CD14-positive monocyte (primary cell): ENCODE measurements around the gene ADAM23. TPM values are rescaled to one million over a fixed set of nuclear protein-coding genes. Genes with fewer than 3 reads are reported as not detected.

Experiments used
- DNase-seq, 3 donors: peaks; one replicate each; pipeline ENCODE4 v3.0.0-alpha.2; 2011 to 2022
- H2AFZ ChIP-seq: 2 replicates; pipeline ENCODE4 v1.6.0; 2012; ENCODE audit warnings: mild to moderate bottlenecking, low read depth, low read length, inconsistent platforms; ENCODE audit not compliant: insufficient read depth, poor library complexity, severe bottlenecking
- H3K27ac ChIP-seq, 2 donors: 1 replicate in 1 of 2; 2 replicates in 1 of 2; pipeline ENCODE4 v1.5.1; 2012 to 2013; ENCODE audit warnings: low read length in 2 of 2, control low read depth in 1 of 2, inconsistent platforms in 1 of 2, low read depth in 1 of 2, mild to moderate bottlenecking in 1 of 2
- H3K27me3 ChIP-seq, 2 donors: one replicate each; pipeline versions ENCODE4 v1.6.0 to v1.6.1; 2011 to 2013; ENCODE audit warnings: low read length in 2 of 2; ENCODE audit not compliant: control insufficient read depth in 2 of 2, insufficient read depth in 2 of 2
- H3K36me3 ChIP-seq, 2 donors: replicated peaks in 1 of 2; 1 replicate in 1 of 2; 2 replicates in 1 of 2; pipeline versions ENCODE4 v1.5.1 to v1.6.1; 2012 to 2013; ENCODE audit warnings: low read length in 2 of 2, control low read depth in 1 of 2, inconsistent platforms in 1 of 2, mild to moderate bottlenecking in 1 of 2; ENCODE audit not compliant: insufficient read depth in 2 of 2, control insufficient read depth in 1 of 2
- H3K4me1 ChIP-seq, 2 donors: 1 replicate in 1 of 2; 2 replicates in 1 of 2; pipeline versions ENCODE4 v1.5.1 to v1.6.1; 2012 to 2013; ENCODE audit warnings: low read length in 2 of 2, control low read depth in 1 of 2, inconsistent platforms in 1 of 2, mild to moderate bottlenecking in 1 of 2, moderate library complexity in 1 of 2; ENCODE audit not compliant: insufficient read depth in 2 of 2, control insufficient read depth in 1 of 2
- H3K4me2 ChIP-seq: replicated peaks from 2 replicates; pipeline ENCODE3; 2012; ENCODE audit warnings: low read length, moderate library complexity, mild to moderate bottlenecking; ENCODE audit not compliant: poor library complexity, severe bottlenecking; ENCODE audit errors: extremely low read depth
- H3K4me3 ChIP-seq, 3 experiments: fragments of 200-600 bp in 1 of 3; sonication (generic) in 1 of 3; replicated peaks in 1 of 3; 1 replicate in 2 of 3; 2 replicates in 1 of 3; pipeline ENCODE4 v1.5.1; 2011 to 2013; ENCODE audit warnings: low read length in 3 of 3, mild to moderate bottlenecking in 3 of 3, control low read depth in 2 of 3, low read depth in 2 of 3, inconsistent platforms in 1 of 3, moderate library complexity in 1 of 3
- H3K79me2 ChIP-seq: 2 replicates; pipeline ENCODE4 v1.6.0; 2012; ENCODE audit warnings: mild to moderate bottlenecking, control low read depth, inconsistent platforms, low read length, moderate library complexity; ENCODE audit not compliant: insufficient read depth
- H3K9ac ChIP-seq: 2 replicates; pipeline ENCODE4 v1.6.0; 2017; ENCODE audit warnings: low read length, mild to moderate bottlenecking; ENCODE audit not compliant: insufficient read depth, poor library complexity, severe bottlenecking
- H3K9me3 ChIP-seq, 2 donors: replicated peaks in 1 of 2; 1 replicate in 1 of 2; 2 replicates in 1 of 2; pipeline versions ENCODE4 v1.5.1 to v1.6.1; 2012 to 2013; ENCODE audit warnings: low read length in 2 of 2, control low read depth in 1 of 2; ENCODE audit not compliant: control insufficient read depth in 1 of 2, insufficient read depth in 1 of 2
- H4K20me1 ChIP-seq: 2 replicates; pipeline ENCODE4 v1.6.0; 2012; ENCODE audit warnings: mild to moderate bottlenecking, low read length, control low read depth, moderate library complexity; ENCODE audit not compliant: insufficient read depth
- H3K27ac Mint-ChIP-seq, 7 donors: one replicate each; pipeline ENCODE4 v1.8.0; 2020; ENCODE audit warnings: mild to moderate bottlenecking in 7 of 7, mixed read lengths in 7 of 7, moderate library complexity in 6 of 7, inconsistent platforms in 2 of 7
- H3K27me3 Mint-ChIP-seq, 3 donors: one replicate each; pipeline ENCODE4 v1.8.0; 2021 to 2022; ENCODE audit warnings: low read depth in 3 of 3, mild to moderate bottlenecking in 3 of 3, mixed read lengths in 3 of 3, moderate library complexity in 3 of 3, inconsistent platforms in 1 of 3
- H3K36me3 Mint-ChIP-seq, 2 donors: one replicate each; pipeline ENCODE4 v1.8.0; 2020; ENCODE audit warnings: mixed read lengths in 2 of 2, inconsistent platforms in 1 of 2, mild to moderate bottlenecking in 1 of 2
- H3K4me1 Mint-ChIP-seq: one replicate; pipeline ENCODE4 v1.8.0; 2020; ENCODE audit warnings: mild to moderate bottlenecking, mixed read lengths
- H3K4me3 Mint-ChIP-seq, 2 donors: one replicate each; pipeline ENCODE4 v1.8.0; 2020; ENCODE audit warnings: mild to moderate bottlenecking in 2 of 2, mixed read lengths in 2 of 2, moderate library complexity in 1 of 2
- H3K9me3 Mint-ChIP-seq, 7 donors: one replicate each; pipeline ENCODE4 v1.8.0; 2020 to 2022; ENCODE audit warnings: mixed read lengths in 7 of 7, mild to moderate bottlenecking in 6 of 7, moderate library complexity in 6 of 7, inconsistent platforms in 2 of 7
- CTCF ChIP-seq: fragments of 200-600 bp; IDR thresholded peaks from one replicate; pipeline ENCODE4 v1.8.0; 2022; ENCODE audit warnings: antibody characterized with exemption, mild to moderate bottlenecking
- WGBS: methylation state at CpG from one replicate; pipeline ENCODE4 v1.1.5; 2013; ENCODE audit warnings: missing lambda C conversion rate; ENCODE audit not compliant: insufficient coverage; 5-methylcytosine and 5-hydroxymethylcytosine counted together
- intact Hi-C, 2 donors: fragments of 100-400 bp; cut with micrococcal nuclease; formaldehyde crosslinking; loops; one replicate each; pipeline versions ENCODE4 v1.15.0 to v1.15.1; 2023
- polyA plus RNA-seq, 3 donors: library from polyadenylated mRNA; depleted of rRNA in 1 of 3; unstranded in 2 of 3; stranded (reverse) in 1 of 3; fragments of 300-500 nt in 2 of 3; fragments of >200 nt in 1 of 3; fragmentation: Illumina TruSeq in 2 of 3; gene quantifications; 1 replicate in 2 of 3; 2 replicates in 1 of 3; pipeline ENCODE4 v1.2.3, GENCODE V29; 2012 to 2021

Gene ADAM23
- polyA plus RNA-seq, 3 donors: not detected

DNA sequence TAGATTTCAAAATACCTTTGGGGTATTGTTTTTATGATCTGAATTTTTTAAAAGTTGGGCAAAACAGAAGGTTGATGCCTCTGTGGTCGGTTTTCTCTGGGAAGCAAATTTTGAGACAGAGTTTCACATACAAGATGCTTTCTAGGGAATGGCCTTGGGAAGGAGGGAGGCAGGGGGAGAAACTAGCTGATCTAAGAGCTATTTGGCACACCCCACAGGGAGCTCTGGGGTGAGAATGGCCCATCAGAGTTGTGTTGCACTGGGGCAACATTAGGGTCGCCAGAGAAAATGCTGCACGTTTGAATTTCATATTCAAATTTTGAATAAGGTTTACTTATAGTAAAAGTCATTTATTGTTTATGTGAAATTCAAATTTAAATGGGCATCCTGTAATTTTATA, 11.9 kb upstream of the ADAM23 start:
- intact Hi-C loops: no loop called here
- Mint-ChIP-seq H3K9me3 (peaks cover 0 to 8% (median 0%) of the 10 kb centered on the region in 7 donors), H3K27me3 (peaks cover 7 to 12% (median 9%) of the 10 kb centered on the region in 3 donors), H3K27ac (no peak overlapping the region), H3K4me3 (no peak overlapping the region), H3K4me1 (no peaks in the 10 kb centered on the region), H3K36me3 (no peaks in the 10 kb centered on the region)
- Histone ChIP-seq H4K20me1 (no peaks in the 10 kb centered on the region), H3K9ac (no peak overlapping the region), H3K79me2 (no peaks in the 10 kb centered on the region), H3K27ac (no peak overlapping the region), H3K36me3 (no peaks in the 10 kb centered on the region), H3K4me3 (no peak overlapping the region), H3K4me1 (no peaks in the 10 kb centered on the region), H3K4me2 (no peak overlapping the region), H2AFZ (no peak overlapping the region), H3K9me3 (no peaks in the 10 kb centered on the region), H3K27me3 (no peaks in the 10 kb centered on the region)
- WGBS: 100% methylated on average over 1 of the region's 3 CpGs
- TF ChIP-seq CTCF: no peak
- DNase-seq: no peak

DNA sequence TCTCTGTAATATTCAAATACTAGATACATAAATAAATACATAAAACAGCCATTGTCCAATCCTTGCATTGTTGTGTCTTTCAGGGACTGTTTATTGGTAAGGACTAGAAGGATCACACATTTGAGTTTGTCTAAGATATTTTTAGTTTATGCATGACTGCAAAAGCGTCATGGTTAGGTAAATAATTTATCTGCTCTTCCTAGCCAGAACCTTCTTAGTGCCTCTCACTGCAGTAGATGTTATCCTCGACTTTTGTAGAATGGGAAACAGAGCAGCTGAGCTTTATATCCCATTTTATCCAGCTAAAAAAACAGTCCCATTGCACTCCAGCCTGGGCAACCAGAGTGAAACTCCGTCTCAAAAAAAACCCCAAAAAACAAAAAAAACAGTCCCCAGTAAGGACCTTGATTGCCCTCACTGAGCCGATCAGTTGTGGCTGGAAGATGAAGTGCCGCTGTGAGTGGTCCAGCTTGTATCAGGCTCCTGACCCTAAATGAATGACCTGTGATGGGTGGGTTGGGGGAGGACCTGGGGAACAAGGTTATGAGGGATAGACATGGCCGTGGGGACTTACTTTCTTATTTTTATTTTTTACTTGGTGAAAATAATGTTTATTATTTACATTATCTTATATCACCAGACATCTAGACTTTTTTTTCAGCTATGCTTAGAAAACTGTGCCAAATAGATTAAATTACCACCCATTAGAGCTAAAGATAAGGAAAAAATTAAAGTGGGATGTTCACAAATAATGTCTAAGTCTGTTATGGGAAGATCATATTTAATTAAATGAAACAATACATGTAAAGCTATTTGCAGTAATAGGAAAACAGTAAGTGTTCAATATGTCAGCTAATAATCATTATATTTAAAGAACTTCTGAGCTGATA, 10.9 kb upstream of the ADAM23 start:
- Histone ChIP-seq H2AFZ (no peak overlapping the region), H3K27ac (no peak overlapping the region), H3K79me2 (no peaks in the 10 kb centered on the region), H3K9me3 (no peaks in the 10 kb centered on the region), H3K4me1 (no peaks in the 10 kb centered on the region), H3K4me2 (no peak overlapping the region), H4K20me1 (no peaks in the 10 kb centered on the region), H3K36me3 (no peaks in the 10 kb centered on the region), H3K4me3 (no peak overlapping the region), H3K9ac (no peak overlapping the region), H3K27me3 (no peaks in the 10 kb centered on the region)
- no peak overlapping the region for H3K4me3 Mint-ChIP-seq
- peaks cover 0 to 8% (median 0%) of the 10 kb centered on the region in 7 donors for H3K9me3 Mint-ChIP-seq
- no peak for TF ChIP-seq CTCF
- no peak for DNase-seq
- H3K4me1 Mint-ChIP-seq: no peaks in the 10 kb centered on the region
- H3K27ac Mint-ChIP-seq: no peak overlapping the region
- H3K36me3 Mint-ChIP-seq: no peaks in the 10 kb centered on the region
- H3K27me3 Mint-ChIP-seq: peaks cover 8 to 12% (median 12%) of the 10 kb centered on the region in 3 donors
- WGBS: no CpG with 5 or more reads among the region's 6 CpGs
- intact Hi-C loops: no loop called here
